ENCODE results near the gene SF3A2.

DNA sequence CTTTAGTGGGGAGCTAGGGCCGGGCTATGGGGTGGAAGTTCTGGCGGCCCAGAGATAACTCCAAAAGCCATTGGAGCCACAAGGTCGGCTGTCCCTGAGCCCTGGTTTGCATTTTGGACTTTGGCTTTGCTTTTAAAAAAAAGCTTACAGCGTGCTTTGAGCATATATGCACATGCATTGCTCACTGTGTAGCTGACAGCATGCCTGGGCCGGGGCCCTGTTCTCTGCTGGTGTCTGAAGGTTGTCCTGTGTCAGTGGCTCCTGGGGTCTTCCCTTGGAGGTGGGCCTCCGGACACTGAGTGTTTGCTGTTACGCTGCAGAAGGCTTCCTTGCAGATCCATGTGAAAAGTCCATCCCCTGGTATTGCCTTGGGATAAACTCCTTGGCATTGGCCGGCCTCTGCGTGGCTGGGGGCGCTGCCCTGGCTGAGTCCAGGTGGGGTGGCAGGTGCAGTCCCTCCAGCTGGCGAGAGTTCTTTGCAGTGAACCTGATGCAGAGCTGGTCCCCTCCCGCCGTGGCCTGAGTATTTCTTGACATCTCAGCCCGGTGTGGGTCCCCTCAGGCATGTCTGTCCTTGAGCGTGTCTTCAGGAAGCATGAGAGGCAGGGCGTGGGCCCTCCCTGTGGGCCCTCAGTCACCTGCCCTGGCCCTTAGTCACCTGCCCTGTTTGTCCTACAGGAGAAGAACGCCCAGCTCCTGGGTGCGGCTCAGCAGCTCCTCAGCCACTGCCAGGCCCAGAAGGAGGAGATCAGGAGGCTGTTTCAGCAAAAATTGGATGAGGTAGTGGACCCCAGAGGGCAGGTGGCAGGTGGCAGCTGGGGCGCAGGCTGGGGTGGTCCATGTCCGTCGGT, 23.5 kb upstream of the SF3A2 start:
- TF ChIP-seq, protein P1, sequence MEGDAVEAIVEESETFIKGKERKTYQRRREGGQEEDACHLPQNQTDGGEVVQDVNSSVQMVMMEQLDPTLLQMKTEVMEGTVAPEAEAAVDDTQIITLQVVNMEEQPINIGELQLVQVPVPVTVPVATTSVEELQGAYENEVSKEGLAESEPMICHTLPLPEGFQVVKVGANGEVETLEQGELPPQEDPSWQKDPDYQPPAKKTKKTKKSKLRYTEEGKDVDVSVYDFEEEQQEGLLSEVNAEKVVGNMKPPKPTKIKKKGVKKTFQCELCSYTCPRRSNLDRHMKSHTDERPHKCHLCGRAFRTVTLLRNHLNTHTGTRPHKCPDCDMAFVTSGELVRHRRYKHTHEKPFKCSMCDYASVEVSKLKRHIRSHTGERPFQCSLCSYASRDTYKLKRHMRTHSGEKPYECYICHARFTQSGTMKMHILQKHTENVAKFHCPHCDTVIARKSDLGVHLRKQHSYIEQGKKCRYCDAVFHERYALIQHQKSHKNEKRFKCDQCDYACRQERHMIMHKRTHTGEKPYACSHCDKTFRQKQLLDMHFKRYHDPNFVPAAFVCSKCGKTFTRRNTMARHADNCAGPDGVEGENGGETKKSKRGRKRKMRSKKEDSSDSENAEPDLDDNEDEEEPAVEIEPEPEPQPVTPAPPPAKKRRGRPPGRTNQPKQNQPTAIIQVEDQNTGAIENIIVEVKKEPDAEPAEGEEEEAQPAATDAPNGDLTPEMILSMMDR (IDR thresholded peaks at IDR 0.05; ENCODE audit: poor library complexity): no peak
- TF ChIP-seq EZH2 (IDR thresholded peaks at IDR 0.05; ENCODE audit: borderline replicate concordance) (no peak), EZH2phosphoT487 (IDR thresholded peaks at IDR 0.05; ENCODE audit: low read depth, severe bottlenecking, unreplicated experiment) (no peak)

Data from hepatocyte (in vitro differentiated cells).